Measurements from ENCODE around the gene SLF1.

Gene SLF1

DNA sequence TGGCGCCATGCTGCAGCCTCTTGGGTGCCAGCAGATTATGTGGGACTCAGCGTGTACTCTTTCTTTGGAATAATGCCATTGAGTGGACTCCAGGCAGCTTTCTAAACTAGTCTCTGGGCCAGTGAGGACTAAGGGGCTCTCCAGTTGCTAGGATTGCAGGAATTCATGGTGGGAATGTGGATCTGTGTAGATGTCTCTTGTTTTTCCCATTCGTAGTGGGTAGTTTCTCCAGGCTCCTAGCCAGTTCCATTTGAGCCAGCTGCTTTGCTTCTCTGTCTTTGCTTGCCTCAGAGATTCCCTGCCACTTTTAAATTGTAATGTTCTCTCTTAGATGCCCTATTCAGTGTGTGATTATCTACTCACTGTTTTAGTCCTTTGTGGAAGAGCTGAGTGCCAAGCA, 42.6 kb downstream of the SLF1 start:
- peak; percentile 22 for DNase-seq (ENCODE audit: low spot score)

DNA sequence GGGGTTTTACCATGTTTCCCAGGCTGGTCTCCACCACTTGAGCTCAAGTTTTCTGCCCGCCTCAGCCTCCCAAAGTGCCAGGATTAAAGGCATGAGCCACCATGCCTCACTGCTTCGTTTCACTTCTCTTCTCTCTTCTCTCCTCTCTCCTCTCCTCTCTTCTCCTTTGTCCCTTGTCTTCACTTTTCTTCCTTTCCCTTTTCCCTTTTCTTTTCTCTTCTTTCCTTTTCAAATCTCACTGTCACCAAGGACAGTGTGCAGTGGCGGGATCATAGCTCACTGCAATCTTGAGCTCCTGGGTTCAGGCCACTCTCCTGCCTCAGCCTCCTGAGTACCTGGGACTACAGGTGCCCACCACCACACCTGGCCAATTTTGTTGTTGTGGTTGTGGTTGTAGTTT, 49.5 kb downstream of the SLF1 start:
- no peak for DNase-seq (ENCODE audit: low spot score)

DNA sequence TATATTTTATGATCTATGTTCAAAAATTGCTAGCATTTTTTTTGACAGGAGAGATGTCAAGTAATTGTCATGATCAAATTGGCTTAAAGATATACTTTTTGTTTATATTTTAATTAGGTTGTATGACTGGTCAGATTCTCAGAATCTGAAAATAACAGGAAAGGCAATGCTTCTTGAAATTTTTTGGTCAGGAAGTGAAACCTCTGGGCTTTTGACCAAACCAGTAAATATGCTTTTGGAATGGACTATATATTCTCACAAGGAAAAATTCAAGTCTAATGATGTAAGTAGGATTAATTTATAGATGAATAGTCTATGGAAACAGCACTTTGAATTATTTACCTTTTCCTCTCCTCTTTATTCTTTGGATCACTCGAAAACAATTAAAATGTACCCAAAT, 52.3 kb downstream of the SLF1 start:
- no peak for DNase-seq (ENCODE audit: low spot score)

DNA sequence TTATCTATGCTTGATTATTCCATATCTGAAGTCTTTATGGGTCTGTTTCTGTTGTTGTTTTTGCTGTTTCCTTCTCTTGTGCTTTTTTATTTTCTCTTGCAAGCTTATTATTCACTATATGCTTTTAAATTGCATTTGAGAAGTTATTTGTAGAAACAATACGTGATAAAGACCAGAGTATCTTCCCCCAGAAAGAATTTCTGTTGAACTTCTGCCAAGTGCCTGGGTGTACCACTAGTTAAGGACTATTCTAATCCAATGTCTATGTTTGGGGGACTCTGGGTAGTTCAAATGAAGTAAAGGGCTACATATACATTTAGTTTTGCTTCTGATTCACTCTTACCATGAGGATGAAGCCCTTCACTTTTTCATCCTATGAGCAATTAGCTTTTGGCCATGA, 54.3 kb downstream of the SLF1 start:
- DNase-seq (ENCODE audit: low spot score) = no peak

DNA sequence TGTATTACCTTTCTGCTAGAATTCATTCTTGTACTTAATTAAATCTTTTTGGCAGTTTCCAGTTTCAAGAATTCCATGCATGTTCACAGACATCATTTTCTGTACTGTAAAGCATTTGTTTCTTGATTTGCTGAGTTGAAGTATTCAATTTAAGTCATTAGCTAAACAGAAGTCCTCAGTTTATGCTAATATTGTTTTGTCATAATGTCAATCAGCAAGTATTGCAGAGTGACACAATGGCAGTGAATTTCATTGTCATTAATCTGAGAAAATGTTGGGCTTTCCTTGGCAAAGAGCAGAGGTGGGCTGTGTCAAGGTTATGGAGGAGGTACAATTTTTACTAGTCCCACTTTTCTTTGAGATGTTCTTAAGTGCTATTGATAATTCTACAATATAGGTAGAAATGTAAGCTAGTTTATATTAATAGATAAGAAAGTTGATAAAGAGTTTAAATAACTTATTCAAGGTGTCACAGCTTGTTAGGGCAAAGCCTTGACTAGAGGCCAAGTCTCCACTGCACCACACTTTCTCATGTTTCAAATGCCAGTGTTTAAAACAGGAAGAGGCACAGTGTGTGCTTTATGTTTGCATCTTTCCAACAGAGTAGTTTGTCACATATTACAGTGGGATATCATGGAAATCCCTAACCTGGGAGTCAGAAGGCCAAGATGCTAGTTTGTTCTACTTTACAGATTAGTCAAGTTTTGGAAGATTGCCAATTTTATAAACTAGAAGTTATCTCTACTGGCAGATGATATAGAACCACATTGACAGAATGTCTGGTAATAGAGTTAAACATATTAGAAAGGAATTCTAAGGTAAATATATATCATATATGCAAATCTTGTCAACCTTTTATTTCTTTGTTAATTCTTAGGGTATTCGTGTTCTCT, 56.3 kb downstream of the SLF1 start:
- no peak for DNase-seq (ENCODE audit: low spot score)

DNA sequence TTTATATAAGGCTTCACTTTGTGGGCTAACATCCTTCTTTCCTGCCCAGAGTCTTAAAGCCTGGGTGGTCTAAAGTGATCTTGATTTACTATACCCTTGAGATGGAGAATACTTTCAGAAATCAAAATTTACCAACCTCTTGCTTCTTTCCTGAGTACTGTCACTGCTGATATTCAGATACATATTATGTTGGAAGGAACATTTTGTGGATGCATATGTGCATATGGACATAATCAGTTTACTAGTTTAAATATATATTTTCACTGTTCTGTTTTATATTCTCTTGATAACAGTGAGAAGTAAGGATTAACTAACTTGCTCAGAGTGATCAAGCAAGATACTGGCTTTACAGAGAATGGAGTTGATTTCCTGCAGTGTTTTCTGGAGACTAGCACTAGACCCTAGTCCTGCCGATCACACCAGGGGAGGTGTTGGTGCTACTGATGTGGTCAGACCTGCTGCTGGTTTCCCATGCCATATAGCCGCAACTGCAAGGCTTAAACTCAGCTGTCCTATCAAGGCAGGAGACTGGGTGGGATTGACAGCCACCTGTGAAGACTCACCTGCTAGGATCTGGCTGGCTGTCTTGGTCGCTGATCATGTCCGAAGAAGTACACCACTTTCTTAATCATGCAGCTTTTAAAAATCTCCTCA, 57.6 kb downstream of the SLF1 start:
- DNase-seq (ENCODE audit: low spot score) = no peak

DNA sequence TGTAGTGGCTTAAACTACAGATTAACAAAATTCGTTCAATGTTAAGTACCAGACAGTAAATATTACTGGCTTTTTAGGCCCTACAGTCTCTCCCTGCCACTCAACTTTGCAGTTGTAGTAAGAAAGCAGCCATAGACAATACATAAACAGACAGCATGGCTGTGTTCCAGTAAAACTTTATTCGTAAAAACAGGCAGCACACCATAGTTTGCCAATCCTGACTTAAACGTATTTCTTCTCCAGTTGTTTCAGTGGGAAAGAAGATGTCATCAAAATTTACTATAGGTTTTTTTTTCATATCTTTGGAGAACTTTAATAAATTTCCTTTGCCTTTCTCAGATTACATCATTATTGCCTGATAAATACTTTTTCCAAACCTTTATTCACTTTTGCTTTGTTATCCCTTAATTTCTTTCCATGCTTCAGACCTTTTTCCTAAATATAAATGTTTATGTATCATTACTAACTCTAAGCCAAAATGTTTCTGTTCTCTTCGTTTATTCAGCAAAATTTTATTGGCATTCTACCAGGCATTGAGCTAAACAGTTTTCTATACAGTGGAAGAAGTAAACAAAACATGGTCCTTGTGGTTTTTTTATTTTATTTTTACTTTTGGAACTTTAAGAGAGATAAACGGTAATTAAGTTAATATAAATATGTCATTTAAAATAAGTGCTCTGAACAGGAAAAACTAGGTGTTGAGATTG, 64.5 kb downstream of the SLF1 start:
- no peak for DNase-seq (ENCODE audit: low spot score)

DNA sequence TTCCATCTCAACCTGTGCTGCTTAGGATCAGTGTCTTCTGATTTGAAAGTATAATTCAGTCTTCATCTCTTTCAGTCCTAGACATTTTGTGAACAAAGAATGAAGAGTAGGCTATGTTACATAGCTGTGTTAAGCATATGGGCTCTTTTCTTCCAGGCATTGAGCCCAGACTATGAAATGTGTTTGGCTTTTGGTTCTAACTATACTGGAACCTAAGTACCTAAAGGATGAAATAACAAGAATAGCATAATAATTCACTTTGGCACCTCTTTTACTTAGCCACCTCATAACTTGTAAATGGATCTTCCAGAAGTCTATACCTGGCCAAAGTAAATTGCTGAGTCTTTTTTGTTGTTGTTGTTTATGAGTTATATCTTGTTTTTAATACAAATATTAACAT, 71.4 kb downstream of the SLF1 start:
- DNase-seq (ENCODE audit: low spot score) = no peak

DNA sequence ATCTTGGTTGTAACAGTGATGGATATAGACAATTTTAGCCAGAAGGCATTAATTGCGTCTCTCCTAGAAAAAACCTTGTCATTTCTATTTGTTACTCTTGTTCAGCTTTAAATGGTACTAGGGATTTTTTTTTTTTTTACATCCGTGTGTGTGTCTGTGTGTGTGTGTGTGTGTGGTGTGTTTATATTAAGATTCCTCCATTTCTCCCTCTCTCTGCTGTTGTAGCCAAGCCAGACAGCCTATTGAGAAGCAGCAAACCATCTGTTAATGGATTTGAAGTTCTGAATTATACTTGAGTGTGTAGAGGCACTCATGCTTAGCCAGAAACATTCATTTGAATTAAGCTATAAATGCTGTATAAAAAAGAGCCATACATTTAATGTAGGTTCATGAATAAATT, 72.3 kb downstream of the SLF1 start:
- DNase-seq (ENCODE audit: low spot score) = no peak

DNA sequence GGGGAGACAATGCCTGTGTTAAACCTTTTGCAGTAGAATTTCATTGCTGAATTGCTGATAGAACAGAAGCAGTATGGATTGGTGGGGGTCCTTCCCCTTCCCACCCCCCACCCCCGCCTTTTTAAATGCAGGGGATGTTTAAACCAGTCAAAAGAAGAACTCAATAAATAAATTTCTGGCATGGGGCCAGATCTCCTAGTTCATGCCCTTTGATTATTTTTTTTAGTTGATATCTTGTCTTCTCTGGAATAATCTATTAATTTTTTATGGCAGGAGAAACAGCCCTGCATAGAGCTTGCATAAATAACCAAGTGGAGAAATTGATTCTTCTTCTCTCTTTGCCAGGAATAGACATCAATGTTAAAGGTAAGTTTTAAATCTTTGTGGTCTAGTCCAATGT, 72.8 kb downstream of the SLF1 start:
- no peak for DNase-seq (ENCODE audit: low spot score)

DNA sequence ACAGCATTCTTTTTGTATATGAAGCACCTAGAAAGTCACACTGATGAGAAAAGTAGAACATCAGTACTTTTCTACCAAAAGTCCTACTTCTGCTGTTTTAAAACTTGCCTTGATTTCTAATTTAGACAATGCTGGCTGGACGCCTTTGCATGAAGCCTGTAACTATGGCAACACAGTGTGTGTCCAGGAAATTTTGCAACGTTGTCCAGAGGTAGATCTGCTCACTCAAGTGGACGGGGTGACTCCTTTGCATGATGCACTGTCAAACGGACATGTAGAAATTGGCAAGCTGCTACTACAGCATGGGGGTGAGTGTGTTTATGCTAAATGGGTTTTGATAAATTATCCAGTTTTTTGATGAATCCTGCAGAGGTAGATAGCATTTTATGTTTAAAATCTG, 73.5 kb downstream of the SLF1 start:
- DNase-seq (ENCODE audit: low spot score) = peak; percentile 16

DNA sequence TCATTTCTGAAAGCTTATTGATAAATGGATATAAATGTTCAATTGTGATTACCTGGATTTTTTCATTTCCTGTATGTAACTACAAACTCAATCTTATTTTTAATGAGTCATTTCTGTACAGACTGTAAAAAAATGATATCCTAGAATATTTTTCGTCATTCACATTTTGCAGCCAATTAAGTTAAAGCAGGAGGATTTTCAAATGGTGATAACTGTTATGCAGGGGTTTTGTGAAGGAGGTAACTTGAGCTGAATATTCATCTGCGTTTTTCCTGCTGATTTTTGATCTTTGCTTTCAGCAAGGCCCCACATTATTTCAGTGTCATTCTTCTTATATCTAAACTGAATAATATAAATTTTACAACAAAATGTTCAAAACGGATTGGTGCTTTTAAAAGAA, 74.1 kb downstream of the SLF1 start:
- no peak for DNase-seq (ENCODE audit: low spot score)

DNA sequence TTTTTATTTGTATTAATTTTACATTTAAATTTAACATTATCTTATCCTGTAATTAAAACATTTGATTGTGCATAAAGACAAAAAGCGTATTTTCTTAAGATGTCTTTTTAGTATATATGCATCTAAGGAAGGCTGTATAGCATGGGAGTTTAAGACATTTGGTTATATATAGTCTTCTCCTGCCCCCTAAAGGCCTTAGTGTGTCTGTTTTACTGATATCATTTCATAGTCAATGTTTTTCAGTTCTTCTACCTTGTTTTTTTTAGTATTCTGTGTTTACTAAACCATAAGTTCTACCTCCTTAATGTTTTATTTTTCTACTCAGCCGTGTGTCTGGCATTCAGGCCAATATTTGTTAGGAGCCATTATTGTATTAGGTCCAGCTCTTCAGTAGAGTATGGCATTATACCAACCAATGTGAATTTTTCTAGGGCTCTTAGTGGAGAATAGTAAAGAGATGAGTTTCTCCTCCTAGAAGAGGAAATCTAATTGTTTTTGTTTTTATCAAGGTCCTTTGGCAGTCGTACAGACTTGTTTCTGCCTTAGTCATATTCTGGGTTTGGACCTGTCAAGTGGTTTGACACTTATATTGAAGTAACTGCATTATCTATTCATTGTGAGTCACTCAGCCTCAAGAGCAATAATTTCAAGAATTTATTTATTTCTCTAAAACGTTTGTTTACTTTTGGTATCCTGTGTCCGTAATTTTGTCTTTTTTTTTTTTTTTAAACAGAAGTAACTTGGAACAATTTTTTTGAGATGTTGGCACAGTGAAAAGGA, 74.8 kb downstream of the SLF1 start:
- peak; percentile 16 for DNase-seq (ENCODE audit: low spot score)

DNA sequence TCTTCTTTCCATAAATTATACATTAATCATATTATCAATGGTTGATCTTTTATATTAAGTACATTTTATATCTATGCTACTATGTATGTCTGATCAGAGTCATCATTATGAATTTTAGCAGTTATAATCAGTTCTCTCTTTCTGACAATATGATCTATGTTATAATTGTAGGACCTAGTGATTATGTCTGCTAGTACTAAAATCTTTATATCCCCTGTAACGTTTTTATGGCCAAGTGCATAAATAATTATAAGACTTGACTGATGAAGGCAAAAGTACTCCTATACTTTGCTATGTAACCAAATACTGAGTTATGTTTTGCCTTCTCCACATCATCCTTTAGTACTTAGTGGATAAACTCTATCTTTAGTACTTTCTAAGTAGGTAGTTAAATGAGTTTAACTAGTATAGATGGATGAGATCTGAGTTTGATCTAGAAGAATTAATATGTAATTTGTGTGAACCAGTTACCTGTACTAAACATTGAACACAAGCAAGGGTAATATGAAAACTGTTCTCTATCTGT, 75.4 kb downstream of the SLF1 start:
- no peak for DNase-seq (ENCODE audit: low spot score)

DNA sequence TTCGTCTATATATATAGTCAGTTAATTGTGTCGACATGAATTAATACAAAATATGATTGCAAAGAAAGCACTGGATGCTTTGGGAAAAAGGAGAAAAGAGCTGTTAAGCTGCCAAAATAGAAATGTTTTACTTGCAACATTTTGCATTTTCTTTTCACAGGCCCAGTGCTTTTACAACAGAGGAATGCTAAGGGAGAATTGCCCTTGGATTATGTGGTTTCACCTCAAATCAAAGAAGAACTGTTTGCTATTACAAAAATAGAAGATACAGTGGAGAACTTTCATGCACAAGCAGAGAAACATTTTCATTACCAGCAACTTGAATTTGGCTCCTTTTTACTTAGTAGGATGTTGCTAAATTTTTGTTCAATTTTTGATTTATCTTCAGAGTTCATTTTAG, 76.2 kb downstream of the SLF1 start:
- DNase-seq (ENCODE audit: low spot score) = no peak

DNA sequence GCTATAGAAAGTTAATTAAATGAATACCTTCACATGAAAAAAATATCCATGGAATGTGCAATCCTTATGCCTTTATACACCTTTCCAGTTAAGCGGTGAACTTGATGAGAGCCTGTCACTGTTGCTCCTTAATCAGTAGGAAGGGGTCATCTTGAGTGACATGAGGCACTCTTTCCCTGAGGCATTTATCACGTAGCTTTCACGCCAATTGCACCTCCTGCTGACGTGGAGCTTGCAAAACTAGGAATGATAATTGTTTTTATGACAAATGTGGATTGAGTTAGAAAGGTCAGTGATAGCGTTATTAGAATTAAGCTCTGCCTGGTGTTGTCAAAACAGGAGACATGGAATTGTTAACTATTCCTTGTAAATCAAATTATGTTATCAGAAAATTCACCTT, 79.7 kb downstream of the SLF1 start:
- DNase-seq (ENCODE audit: low spot score) = no peak

DNA sequence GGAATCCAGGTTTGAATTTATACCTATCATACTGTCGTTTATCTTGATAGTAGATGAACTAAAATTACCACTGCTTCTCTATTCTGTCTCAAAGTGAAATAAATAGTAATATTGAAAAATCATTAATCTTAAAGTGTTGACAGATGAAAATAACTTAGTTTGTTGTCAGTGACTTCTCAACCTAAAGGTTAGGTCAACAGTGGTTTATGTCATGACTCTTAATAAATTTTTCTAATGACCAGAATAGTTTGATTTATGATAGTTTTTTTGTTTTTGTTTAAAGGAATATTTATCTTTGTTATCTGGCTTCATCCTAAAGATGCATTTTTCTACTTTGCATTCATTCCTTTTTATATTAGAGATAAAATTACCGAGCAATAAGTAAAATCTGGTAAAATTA, 81.1 kb downstream of the SLF1 start:
- DNase-seq (ENCODE audit: low spot score) = no peak

DNA sequence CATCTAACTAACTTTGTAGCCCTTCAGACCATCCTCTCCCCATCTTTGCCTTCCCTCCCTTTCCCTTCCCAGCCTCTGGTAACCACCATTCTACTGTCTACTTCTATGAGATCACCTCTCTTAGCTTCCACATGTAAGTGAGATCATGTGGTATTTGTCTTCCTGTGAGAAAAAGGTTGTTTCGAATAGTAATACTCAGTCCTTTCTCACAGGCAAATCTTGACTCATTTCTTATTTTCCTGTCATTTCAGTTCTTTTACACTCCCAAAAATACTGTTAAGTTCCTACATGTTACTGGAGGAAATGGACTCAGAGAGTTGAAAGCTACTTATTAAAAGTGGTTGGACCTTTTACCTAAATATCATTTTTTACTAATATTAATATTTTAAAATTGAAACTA, 82.1 kb downstream of the SLF1 start:
- DNase-seq (ENCODE audit: low spot score) = no peak

DNA sequence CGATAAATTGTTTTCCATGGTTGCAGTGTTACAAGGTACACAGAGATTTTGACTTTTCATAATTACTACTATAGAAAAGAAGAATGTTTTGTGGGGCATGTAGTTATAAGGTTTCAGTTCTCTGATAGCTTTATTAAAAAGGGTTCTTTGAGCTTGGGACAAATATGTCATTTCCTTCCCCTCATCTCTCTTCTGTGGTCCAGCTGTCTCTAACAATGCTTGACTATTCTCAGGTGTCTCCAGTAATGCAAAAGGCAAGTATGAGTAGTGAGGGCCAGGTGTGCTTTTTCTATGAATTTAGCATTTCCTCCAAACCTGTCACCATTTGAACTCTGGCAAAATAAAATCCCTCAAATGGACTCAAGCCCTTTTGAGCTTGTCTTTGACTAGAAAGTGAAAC, 84.3 kb downstream of the SLF1 start:
- DNase-seq (ENCODE audit: low spot score) = no peak

DNA sequence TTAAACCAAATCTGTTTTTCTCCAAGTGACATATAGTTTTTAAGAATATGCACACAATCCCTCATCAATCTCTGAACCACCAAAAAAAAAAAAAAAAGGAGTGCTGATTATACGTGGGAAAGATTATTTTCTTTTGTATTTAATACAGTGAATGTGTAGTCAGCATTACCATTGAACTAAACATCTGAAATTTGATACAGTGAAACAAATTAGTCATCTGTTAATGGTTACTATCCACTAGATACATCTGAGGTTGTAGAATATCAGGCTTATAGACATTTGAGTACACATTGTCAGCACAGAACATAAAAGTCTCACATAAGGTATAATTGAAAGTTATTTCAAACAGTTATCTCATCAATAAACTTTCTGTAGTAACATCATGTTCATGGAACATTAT, 87.0 kb downstream of the SLF1 start:
- no peak for DNase-seq (ENCODE audit: low spot score)

DNA sequence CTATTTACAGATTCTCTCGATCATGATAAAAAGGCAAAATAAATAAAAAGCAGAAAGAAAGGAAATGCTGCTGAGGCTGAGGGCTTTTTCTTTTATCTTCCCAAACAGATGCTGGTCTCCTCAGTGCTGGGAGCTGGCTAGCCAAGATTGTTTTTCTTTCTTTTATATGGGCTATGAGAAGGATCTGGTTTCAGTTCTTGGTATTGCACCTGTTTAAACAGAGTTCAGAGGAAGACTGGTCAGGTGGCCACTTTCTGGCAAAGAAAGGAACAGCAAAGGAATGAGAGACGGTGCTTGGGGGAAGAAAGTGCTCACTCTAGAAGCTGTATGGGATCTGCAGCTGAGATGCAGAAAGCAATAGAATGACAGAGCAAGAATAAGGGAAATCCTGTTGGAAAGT, 88.9 kb downstream of the SLF1 start:
- no peak for DNase-seq (ENCODE audit: low spot score)

DNA sequence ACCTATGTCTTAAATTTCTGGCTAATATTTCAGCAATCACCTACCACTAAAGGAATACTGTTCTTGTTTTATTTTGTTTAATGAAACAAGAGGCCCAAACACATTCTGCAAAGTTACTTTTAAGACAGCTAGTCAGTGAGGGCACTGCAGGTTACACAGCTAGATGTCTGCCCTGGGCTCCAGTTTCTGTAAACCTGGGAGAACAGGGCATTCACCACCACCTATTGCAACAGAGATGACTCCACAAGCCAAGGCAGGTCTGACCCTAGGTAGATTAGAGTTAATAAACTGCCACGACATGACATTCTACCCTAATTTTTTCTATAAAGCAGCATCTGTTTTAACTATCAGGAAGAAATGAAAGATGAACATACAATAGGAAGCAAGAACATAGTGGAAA, 90.8 kb downstream of the SLF1 start:
- DNase-seq (ENCODE audit: low spot score) = no peak

Data from globus pallidus (tissue), 1 donor.